ENCODE measurements around the gene ADRA2B.
"Not testable (repeated sequence)": the region's sequence is repeated elsewhere in the genome, so short reads cannot be mapped to it uniquely, and the experiment has no call there.

The ADRA2B gene

GRCh38 chr2:96116424-96116878 is at the start of gene ADRA2B:
Gene ADRA2B (minus strand): TSS chr2:96116571. CDS start chr2:96116149, 422 bp downstream.
- DNase-seq (ENCODE audit: low spot score) = no peak

- no peak for DNase-seq (ENCODE audit: low spot score)
These were observed 48.3 kb upstream of the ADRA2B start for GRCh38 chr2:96164459-96165184.

GRCh38 chr2:96163768-96164429 is 47.5 kb upstream of the ADRA2B start:
- no peak for DNase-seq (ENCODE audit: low spot score)

GRCh38 chr2:96163415-96163767 is 47.0 kb upstream of the ADRA2B start:
- no peak for DNase-seq (ENCODE audit: low spot score)

GRCh38 chr2:96161898-96162297 is 45.5 kb upstream of the ADRA2B start:
- no peak for DNase-seq (ENCODE audit: low spot score)

GRCh38 chr2:96160366-96160765 is 44.0 kb upstream of the ADRA2B start:
- DNase-seq (ENCODE audit: low spot score) = not testable (repeated sequence)

- no peak for DNase-seq (ENCODE audit: low spot score)
These were observed 42.9 kb upstream of the ADRA2B start for GRCh38 chr2:96159084-96159830.

- DNase-seq (ENCODE audit: low spot score) = no peak
These were observed 42.2 kb upstream of the ADRA2B start for GRCh38 chr2:96158554-96158940.

GRCh38 chr2:96157649-96158553 is 41.5 kb upstream of the ADRA2B start:
- peak; percentile 55 for DNase-seq (ENCODE audit: low spot score)

GRCh38 chr2:96156926-96157648 is 40.7 kb upstream of the ADRA2B start:
- DNase-seq (ENCODE audit: low spot score) = peak; percentile 53

GRCh38 chr2:96156011-96156820 is 39.8 kb upstream of the ADRA2B start:
- peak; percentile 53 for DNase-seq (ENCODE audit: low spot score)

GRCh38 chr2:96154506-96155380 is 38.4 kb upstream of the ADRA2B start:
- DNase-seq (ENCODE audit: low spot score) = peak; percentile 56

GRCh38 chr2:96153991-96154431 is 37.6 kb upstream of the ADRA2B start:
- DNase-seq (ENCODE audit: low spot score) = peak; percentile 42

GRCh38 chr2:96153291-96153713 is 36.9 kb upstream of the ADRA2B start:
- peak; percentile 55 for DNase-seq (ENCODE audit: low spot score)

GRCh38 chr2:96152304-96153161 is 36.2 kb upstream of the ADRA2B start:
- peak; percentile 50 for DNase-seq (ENCODE audit: low spot score)

- peak; percentile 44 for DNase-seq (ENCODE audit: low spot score)
These were observed 35.4 kb upstream of the ADRA2B start for GRCh38 chr2:96151595-96152303.

- DNase-seq (ENCODE audit: low spot score) = peak; percentile 49
These were observed 34.6 kb upstream of the ADRA2B start for GRCh38 chr2:96150791-96151594.

All from left forelimb (tissue), 1 donor.